Measurements from ENCODE around the gene FCHSD2.

- TF ChIP-seq POLR2A (IDR thresholded peaks at IDR 0.05) (no peak), CTCF (IDR thresholded peaks at IDR 0.05) (no peak)
These were observed 270.1 kb downstream of the FCHSD2 start for GRCh38 chr11:72872012-72872411.

Measured in lower leg skin (tissue), 3 donors.